ENCODE results near the gene CCR9. TPM values are rescaled to one million over a fixed set of nuclear protein-coding genes. Genes with fewer than 3 reads are reported as not detected.

The CCR9 gene
- total RNA-seq, 1 donor from 2014 or later: not detected

GRCh38 chr3:45949432-45949831 is 63.1 kb downstream of the CCR9 start:
- H3K27me3 Mint-ChIP-seq (ENCODE audit: unreplicated experiment): no peaks in the 10 kb centered on the region
- H3K4me3 Mint-ChIP-seq (ENCODE audit: unreplicated experiment): no peak overlapping the region
- H3K36me3 Mint-ChIP-seq (ENCODE audit: unreplicated experiment): peaks cover 42% of the 10 kb centered on the region
- no peaks in the 10 kb centered on the region for H3K4me1 Mint-ChIP-seq (ENCODE audit: unreplicated experiment)
- DNase-seq (ENCODE audit: extremely low spot score, unreplicated experiment): no peak
- no peaks in the 10 kb centered on the region for H3K9me3 Mint-ChIP-seq (ENCODE audit: unreplicated experiment)
- TF ChIP-seq CTCF (IDR thresholded peaks at IDR 0.05): no peak
- no peak overlapping the region for H3K27ac Mint-ChIP-seq (ENCODE audit: unreplicated experiment)

- peaks cover 46% of the 10 kb centered on the region for H3K36me3 Mint-ChIP-seq (ENCODE audit: unreplicated experiment)
- no peaks in the 10 kb centered on the region for H3K27me3 Mint-ChIP-seq (ENCODE audit: unreplicated experiment)
- H3K9me3 Mint-ChIP-seq (ENCODE audit: unreplicated experiment): no peaks in the 10 kb centered on the region
- H3K27ac Mint-ChIP-seq (ENCODE audit: unreplicated experiment): no peak overlapping the region
- TF ChIP-seq CTCF (IDR thresholded peaks at IDR 0.05): no peak
- DNase-seq (ENCODE audit: extremely low spot score, unreplicated experiment): no peak
- no peak overlapping the region for H3K4me3 Mint-ChIP-seq (ENCODE audit: unreplicated experiment)
- no peaks in the 10 kb centered on the region for H3K4me1 Mint-ChIP-seq (ENCODE audit: unreplicated experiment)
Observed at GRCh38 chr3:45950131-45950530, 63.8 kb downstream of the CCR9 start.

- DNase-seq (ENCODE audit: extremely low spot score, unreplicated experiment): no peak
- no peaks in the 10 kb centered on the region for H3K4me1 Mint-ChIP-seq (ENCODE audit: unreplicated experiment)
- TF ChIP-seq CTCF (IDR thresholded peaks at IDR 0.05): no peak
- no peaks in the 10 kb centered on the region for H3K9me3 Mint-ChIP-seq (ENCODE audit: unreplicated experiment)
- H3K4me3 Mint-ChIP-seq (ENCODE audit: unreplicated experiment): no peak overlapping the region
- H3K36me3 Mint-ChIP-seq (ENCODE audit: unreplicated experiment): peaks cover 48% of the 10 kb centered on the region
- no peak overlapping the region for H3K27ac Mint-ChIP-seq (ENCODE audit: unreplicated experiment)
- H3K27me3 Mint-ChIP-seq (ENCODE audit: unreplicated experiment): no peaks in the 10 kb centered on the region
Observed at GRCh38 chr3:45950686-45951600, 64.6 kb downstream of the CCR9 start.

GRCh38 chr3:45951946-45952345 is 65.6 kb downstream of the CCR9 start:
- no peak overlapping the region for H3K4me3 Mint-ChIP-seq (ENCODE audit: unreplicated experiment)
- DNase-seq (ENCODE audit: extremely low spot score, unreplicated experiment): no peak
- peaks cover 51% of the 10 kb centered on the region for H3K36me3 Mint-ChIP-seq (ENCODE audit: unreplicated experiment)
- no peak overlapping the region for H3K27ac Mint-ChIP-seq (ENCODE audit: unreplicated experiment)
- H3K9me3 Mint-ChIP-seq (ENCODE audit: unreplicated experiment): no peaks in the 10 kb centered on the region
- no peaks in the 10 kb centered on the region for H3K27me3 Mint-ChIP-seq (ENCODE audit: unreplicated experiment)
- TF ChIP-seq CTCF (IDR thresholded peaks at IDR 0.05): no peak
- H3K4me1 Mint-ChIP-seq (ENCODE audit: unreplicated experiment): peaks cover 4% of the 10 kb centered on the region

- DNase-seq (ENCODE audit: extremely low spot score, unreplicated experiment): no peak
- H3K36me3 Mint-ChIP-seq (ENCODE audit: unreplicated experiment): peaks cover 51% of the 10 kb centered on the region
- no peaks in the 10 kb centered on the region for H3K9me3 Mint-ChIP-seq (ENCODE audit: unreplicated experiment)
- peaks cover 4% of the 10 kb centered on the region for H3K4me1 Mint-ChIP-seq (ENCODE audit: unreplicated experiment)
- no peak overlapping the region for H3K4me3 Mint-ChIP-seq (ENCODE audit: unreplicated experiment)
- no peak for TF ChIP-seq CTCF (IDR thresholded peaks at IDR 0.05)
- no peaks in the 10 kb centered on the region for H3K27me3 Mint-ChIP-seq (ENCODE audit: unreplicated experiment)
- H3K27ac Mint-ChIP-seq (ENCODE audit: unreplicated experiment): no peak overlapping the region
Observed at GRCh38 chr3:45952456-45952855, 66.1 kb downstream of the CCR9 start.

Other genes with a start within 250 kb of the CCR9 start
- gene SACM1L, start 197.1 kb upstream of the CCR9 start, total RNA-seq: 38.3 and 40.8 TPM in 2 replicates
- not detected in 2 replicates for gene SLC6A20, start 90.0 kb upstream of the CCR9 start, total RNA-seq
- gene LZTFL1, start 44.4 kb upstream of the CCR9 start, total RNA-seq: 20.2 and 23.0 TPM in 2 replicates
- gene CXCR6, start 56.9 kb downstream of the CCR9 start, total RNA-seq: not detected in 2 replicates
- gene FYCO1, start 109.3 kb downstream of the CCR9 start, total RNA-seq: 31.8 and 35.0 TPM in 2 replicates
- not detected in 2 replicates for gene XCR1, start 140.9 kb downstream of the CCR9 start, total RNA-seq

Data from osteocyte (in vitro differentiated cells).